ENCODE results near the gene BTRC.
"Not testable (repeated sequence)": the region's sequence is repeated elsewhere in the genome, so short reads cannot be mapped to it uniquely, and the experiment has no call there.

BTRC gene

GRCh38 chr10:101351017-101351416, 2.9 kb upstream of the BTRC start:
- DNase-seq, result no peak

DNA sequence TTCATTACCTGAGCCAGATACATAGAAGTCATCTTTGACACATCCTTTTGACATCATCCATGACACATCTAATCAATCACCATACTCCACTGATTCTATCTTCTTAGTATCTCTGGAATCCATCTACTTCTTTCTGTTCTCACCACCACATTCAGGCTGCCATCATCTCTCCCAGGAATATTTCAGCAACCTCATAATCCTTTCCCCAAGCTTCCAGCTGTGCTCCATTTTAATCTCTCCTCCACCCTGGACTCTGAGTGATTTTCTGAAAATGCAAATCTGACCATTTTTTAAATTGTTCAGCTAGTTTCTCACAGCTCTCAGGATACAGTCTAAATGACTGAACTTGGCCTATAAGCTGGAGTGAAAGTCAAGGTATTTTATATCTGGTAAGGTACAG, 2.5 kb upstream of the BTRC start:
- DNase-seq, result no peak

GRCh38 chr10:101352857-101353256, 1.1 kb upstream of the BTRC start:
- not testable (repeated sequence) for DNase-seq

DNA sequence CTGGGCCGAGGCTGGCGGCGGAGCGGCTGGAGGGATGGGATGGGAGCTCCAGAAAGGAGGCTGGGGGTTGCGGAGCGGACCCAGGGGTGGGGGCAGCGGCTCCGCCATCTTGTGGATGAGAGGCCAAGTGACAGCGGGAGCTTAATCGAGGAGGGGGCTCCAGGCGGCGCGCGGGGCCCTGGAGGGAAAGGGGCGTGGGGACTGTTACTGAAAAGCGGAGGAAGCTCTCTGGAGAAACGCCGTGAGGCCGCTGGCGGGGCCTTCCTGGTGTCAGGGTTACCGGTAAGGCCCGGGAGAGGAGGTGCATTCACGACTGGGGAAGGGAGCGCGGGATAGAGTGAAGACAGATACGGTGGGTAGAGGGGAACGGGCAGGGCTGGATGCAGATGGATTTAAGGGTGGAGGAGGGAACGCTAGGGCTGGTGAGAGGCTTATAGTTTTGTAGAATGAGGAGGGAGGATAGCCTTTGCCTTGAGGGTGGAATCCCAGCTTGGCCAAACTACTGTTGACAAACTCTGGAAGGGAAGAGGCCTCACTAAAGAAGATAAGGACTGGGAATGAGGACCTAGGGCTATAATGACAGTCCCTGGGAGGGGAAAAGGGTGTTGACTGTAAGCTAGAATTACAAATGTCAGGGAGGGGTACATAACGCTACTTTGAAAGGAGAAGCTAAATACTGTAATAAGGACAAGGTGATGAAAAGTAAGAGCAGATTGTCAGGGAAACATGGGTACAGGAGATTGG, 535 bp downstream of the BTRC start:
- DNase-seq, result no peak

DNA sequence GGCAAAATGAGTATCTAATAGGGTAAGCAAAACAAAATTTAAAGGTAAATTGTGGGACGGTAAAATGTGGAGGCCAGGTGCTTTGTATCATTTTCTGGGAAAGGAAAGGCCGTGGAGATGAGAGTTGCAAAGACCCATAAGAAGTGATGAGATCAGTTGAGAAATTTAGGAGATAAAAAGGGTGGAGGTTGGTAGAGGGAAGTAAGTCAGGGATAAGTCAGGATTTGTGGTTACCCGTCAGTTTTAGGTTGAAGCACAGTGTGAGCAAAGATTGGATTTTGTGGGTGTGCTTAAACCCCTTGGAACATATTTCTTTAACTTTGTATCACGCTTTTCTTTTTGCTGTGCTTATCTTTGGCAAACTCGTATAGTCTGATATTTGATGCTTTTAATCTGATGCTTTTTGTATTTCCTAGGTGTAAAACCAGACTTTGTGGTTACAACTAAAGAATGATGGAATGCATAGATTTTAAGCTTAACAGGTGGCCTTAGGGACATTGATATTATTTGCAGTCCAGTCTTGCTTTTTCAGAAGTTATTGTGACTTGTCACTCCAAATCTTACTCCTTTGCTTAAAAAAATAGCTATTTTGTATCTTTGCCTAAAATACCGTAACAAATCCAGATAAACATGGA, 1.2 kb downstream of the BTRC start:
- no peak for DNase-seq

DNA sequence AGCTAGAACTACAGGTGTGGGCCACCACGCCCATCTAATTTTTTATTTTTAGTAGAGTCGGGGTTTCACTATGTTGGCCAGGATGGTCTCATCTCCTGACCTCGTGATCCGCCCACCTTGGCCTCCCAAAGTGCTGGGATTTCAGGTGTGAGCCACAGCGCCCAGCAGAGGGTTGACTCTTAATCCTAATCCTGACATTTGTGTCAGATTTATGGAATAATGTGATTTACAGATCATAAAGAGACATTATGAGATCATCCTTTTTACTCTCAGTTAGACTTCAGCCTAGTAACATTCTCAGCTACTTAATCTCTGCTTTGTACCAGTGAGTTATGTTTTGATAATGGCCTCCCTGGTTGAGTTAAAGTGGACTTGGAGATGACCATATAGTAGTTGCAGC, 2.2 kb downstream of the BTRC start:
- no peak for DNase-seq

DNA sequence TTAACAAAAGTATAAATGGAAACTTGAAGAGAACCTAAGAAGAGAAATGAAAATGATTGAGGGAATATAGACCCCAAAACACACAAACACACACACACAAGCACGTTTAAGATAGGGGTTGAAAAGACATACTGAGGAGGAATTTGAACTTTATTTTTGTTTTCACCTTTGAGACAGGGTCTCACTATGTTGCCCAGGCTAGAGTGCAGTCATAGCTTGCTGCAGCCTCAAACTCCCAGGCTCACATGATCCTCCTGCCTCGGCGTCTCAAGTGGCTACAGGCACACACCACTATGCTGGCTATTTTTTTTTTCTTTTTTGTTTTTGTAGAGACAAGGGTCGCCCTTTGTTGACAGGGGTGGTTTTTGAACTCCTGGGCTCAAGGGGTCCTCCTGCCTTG, 4.0 kb downstream of the BTRC start:
- DNase-seq, result no peak

DNA sequence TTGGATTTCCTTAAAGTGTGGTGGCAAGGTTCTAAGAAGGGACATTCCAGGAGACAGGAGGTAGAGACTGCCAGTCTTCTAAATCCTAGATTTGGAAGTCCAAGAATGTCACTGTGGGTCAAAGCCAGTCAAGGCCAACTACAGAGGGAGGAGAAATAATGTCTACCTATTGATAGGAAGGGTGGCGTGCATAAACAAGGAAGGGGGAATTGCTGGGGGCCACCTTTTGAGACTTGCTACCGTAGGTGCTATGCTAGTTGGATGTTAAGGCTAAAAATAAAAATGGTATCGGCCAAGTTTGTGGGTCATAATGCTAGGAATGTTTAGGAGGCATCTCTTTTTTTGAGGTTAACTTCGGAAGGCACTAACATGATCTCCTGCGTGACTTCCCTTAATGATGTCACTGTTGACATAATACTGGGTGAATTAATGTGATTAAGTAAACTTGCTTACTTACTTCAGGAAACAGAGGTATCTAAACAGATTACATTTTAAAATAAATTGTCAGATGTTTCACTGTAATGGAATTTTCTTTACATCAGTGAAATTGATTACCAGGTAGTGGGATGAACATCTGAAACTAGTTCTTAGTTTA, 4.8 kb downstream of the BTRC start:
- no peak for DNase-seq

GRCh38 chr10:101360090-101360489, 6.1 kb downstream of the BTRC start:
- DNase-seq, result not testable (repeated sequence)

- DNase-seq, result not testable (repeated sequence)
Measured at GRCh38 chr10:101360841-101361240, 6.9 kb downstream of the BTRC start.

DNA sequence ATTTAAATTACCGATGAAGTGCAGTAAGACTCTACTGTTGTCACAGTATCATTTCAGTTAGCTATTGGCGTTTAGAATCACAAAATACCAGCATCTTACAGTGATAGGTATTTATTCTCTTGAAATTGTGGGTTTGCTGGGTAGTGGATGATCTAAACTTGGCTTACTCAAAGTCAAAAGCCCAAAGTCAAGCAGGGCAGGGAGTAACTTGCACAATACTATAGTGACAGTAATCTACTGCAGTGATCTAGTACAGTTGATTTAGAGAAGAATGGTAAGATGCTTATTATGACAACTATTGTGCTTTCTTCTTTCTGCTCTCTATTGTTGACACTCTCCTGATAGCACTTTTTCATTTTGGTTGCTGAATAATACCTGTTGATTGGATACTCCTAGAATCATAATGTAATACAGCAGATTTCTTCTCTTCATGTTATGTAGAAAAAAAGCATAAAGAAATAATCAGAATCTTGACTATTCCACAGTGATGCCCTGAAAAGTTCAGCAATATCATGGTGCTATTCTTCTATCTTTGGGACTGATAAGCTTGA, 10.0 kb downstream of the BTRC start:
- no peak for DNase-seq

DNA sequence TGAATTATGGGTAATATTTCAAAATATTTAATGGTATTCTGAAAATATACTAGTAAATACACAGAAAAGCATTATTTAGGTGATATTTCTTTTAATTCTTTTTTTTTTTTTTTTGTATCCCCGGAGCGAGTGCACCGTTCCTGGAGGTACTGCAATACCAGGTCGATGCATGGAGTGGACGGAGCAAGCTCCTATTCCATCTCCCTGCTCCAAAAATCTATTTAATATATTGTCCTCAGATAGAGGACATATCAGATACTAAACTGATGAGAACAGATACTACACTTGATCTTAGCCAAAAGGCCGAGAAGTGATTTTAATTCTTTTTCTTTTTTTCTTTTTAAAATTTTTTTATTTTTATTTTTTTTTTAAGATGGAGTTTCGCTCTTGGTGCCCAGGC, 10.8 kb downstream of the BTRC start:
- DNase-seq, result no peak

DNA sequence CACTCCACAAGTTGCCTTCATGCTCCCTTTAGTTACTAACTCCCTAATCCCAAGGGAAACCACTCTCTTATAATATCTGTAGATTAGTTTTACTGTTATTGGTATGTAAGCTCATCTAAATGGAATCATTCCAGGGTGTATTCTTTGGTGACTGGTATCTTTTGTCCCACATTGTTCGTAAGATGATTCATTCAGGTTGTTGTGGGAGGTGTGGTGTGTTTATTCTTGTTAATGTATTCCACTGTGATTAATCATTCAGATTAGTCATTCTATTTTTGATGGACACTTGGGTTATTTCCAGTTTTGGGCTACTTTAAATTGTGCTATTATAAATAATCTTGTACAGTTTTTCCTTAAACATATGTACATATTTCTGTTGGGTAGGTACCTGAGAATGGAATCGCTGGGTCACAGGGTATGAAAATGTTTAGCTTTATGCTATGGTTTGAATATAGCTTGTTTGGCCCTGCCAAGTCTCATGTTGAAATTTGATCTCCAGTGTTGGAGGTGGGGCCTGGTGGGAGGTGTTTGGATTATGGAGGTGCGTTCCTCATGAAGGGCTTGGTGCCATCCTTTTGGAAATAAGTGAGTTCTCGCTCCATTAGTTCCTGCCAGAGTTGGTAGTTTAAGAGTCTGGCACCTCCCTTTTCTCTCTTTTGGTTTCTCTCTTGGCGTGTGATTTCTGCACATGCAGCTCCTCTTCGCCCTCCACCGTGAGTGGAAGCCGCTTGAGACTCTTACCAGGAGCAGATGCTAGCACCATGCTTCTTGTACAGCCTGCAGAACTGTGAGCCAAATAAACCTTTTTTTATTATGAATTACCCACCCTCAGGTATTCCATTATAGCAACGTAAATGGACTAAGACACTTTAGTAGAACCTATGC, 13.8 kb downstream of the BTRC start:
- DNase-seq, result no peak

DNA sequence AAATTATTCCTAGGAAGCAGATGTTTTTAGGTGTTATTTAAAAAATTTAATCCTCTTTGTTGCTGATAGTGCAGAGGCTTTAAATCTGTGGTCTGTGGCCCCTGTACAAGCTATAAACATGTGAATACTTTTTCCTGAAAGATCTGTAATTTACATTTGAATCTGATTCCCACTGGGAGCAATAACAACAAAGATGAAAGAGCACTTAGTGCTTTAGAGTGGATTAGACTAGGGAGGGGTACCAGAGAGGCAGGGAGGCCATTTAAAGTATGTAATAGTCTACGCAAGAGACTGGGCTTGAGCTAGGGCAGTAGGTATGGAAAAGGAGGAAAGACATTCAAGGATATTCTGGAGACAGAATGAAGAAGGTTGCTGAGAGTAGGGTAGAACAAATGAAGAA, 19.1 kb downstream of the BTRC start:
- no peak for DNase-seq

- DNase-seq, result not testable (repeated sequence)
Measured at GRCh38 chr10:101373993-101374392, 20.0 kb downstream of the BTRC start.

DNA sequence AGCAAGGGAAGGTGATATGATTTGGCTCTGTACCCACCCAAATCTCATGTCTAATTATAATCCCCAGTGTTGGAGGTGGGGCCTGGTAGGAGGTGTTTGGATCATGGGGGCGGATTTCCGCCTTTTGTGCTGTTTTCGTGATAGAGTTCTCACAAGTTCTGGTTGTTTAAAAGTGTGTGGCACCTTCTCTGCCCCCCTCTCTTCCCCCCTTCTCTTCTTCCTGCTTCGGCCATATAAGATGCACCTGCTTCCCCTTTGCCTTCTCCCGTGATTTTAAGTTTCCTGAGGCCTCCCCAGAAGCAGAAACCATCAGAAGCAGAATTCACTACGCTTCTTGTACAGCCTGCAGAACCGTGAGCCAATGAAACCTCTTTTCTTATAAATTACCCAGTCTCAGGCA, 21.1 kb downstream of the BTRC start:
- no peak for DNase-seq

DNA sequence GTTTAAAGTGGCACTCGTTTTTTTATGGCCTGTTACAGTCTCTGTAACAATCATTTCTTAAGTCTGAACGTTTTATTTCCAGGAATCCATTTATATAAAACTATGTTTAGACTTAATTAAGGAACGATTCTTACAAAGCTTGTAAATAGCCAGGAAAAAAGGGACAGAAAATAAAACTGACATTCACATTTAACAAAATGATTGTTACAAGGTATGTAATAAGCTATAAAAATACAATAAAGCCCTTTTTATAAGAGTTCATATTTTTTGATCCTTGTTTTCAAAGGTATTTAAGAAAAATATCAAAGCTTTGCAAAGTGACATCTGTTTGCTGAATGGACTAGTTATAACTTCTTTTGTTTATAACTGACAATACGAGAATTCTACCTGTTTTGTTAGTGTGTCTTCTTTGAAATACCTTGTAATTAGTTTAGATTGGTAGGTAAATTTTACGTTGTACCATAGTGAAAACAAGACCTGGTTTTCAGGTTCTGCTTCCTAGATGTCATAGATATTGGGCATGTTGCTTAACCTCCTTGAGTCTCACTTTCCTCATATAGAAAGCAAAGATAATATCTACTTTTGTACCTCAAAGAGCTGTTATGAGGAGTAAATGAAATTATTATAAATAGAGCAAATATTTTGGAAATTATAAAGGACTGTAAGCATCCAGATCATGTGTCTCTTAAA, 25.8 kb downstream of the BTRC start:
- DNase-seq, result no peak

- DNase-seq, result no peak
Measured at GRCh38 chr10:101380353-101381017, 26.5 kb downstream of the BTRC start.

DNA sequence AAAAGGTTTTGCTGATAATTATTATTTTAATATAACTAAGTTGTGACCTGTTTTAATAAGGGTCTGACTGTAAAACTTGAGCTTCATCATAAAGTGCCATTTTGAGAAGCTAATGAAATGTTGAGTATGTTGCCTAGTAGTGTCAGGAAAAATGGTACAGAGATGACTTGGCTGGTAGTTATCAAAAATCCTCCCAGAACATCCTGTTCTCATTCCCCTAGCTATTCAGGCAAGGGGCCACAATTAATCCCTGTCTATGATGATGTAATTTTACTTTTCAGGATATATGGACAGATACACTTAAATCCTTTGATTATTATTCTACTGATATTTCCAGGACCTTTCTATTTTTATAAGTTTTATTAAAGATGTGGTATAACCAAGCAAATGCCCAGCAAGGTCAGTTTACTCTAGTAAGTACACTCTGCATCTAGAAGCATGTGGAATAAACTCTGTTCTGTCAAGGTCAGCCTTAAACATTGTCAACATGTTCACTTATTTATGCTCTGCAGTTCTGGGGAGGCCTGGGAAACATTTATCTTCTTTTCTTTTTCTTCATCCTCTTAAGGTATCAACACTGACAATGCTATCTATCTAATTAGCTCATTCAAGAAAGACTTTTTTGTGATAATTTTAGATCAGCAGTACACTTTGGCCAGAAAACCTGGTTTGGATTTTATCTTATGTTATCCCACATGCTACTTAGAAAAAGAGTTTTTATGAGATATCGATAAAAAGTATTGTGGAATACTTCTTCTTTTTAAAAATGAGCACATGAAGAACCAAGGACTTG, 32.1 kb downstream of the BTRC start:
- DNase-seq, result no peak

- DNase-seq, result no peak
Measured at GRCh38 chr10:101386659-101387259, 32.8 kb downstream of the BTRC start.
